Muscle layer of colon (tissue), 2 donors: ENCODE data around the gene CST9L.

Source experiments
- H3K27ac ChIP-seq: one replicate; pipeline ENCODE4 v1.7.0; 2013; ENCODE audit warnings: low read depth, mild to moderate bottlenecking, low read length, moderate library complexity
- H3K27me3 ChIP-seq, 2 donors: one replicate each; pipeline ENCODE4 v1.7.0; 2013; ENCODE audit warnings: low read length in 2 of 2, mild to moderate bottlenecking in 2 of 2; ENCODE audit not compliant: insufficient read depth in 2 of 2, control insufficient read depth in 1 of 2
- H3K36me3 ChIP-seq: one replicate; pipeline ENCODE4 v1.7.0; 2013; ENCODE audit warnings: mild to moderate bottlenecking, low read length; ENCODE audit not compliant: insufficient read depth
- H3K4me1 ChIP-seq: one replicate; pipeline ENCODE4 v1.7.0; 2013; ENCODE audit warnings: mild to moderate bottlenecking, low read length; ENCODE audit not compliant: insufficient read depth
- H3K4me3 ChIP-seq, 2 donors: one replicate each; pipeline ENCODE4 v1.7.0; 2013; ENCODE audit warnings: low read length in 2 of 2, low read depth in 1 of 2, mild to moderate bottlenecking in 1 of 2, moderate library complexity in 1 of 2
- H3K9ac ChIP-seq: one replicate; pipeline ENCODE4 v1.7.0; 2013; ENCODE audit warnings: low read length
- H3K9me3 ChIP-seq: one replicate; pipeline ENCODE4 v1.7.0; 2013; ENCODE audit warnings: mild to moderate bottlenecking, low read length
- donor health status: abdominal sarcoma.
- donor health status: Adenocarcinoma of cecum.

Gene CST9L

DNA sequence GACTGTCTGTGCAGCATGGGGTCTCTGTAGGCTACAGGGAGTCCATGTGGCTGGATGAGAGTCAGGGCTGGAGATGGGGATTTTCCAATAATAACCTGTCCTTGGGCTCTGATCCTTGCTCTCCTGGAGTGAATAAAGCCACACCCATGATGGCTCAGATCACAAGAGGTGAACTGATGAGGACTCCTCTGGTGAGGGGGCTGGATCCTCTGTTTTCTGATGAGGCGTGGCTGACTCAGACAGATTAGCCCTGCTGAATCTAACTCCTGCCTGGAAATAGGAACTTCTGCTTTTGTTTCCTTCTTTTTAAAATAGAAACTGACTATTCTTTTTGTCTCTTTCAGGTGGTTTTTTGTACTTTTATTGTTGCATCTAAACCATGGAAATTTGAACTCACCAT, 27.0 kb downstream of the CST9L start:
- Histone ChIP-seq H3K9ac (no peak overlapping the region), H3K9me3 (no peaks in the 10 kb centered on the region), H3K4me1 (no peaks in the 10 kb centered on the region), H3K4me3 (no peak overlapping the region), H3K27me3 (no peaks in the 10 kb centered on the region), H3K27ac (no peak overlapping the region), H3K36me3 (no peaks in the 10 kb centered on the region)

DNA sequence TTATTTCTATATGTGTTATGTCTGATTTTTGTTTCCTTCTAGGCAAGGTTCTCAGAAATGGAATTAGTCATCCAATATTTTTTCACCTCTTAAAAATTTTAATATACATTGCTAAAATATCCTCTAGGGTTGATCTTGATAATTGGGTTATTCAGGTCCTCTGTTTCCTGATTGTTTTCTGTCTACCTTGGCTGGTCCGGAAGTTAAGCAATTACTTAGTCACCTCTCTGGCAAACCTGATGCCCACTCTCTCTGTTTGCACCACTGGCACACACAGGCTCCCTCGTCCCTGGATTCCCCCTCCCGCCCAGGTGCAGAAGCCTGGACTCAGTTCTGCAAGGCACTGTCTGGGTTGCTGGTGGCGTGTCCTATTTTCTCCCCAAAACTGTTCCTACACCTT, 27.7 kb downstream of the CST9L start:
- Histone ChIP-seq H3K27ac (no peak overlapping the region), H3K9me3 (no peaks in the 10 kb centered on the region), H3K27me3 (no peaks in the 10 kb centered on the region), H3K4me1 (no peaks in the 10 kb centered on the region), H3K4me3 (no peak overlapping the region), H3K36me3 (no peaks in the 10 kb centered on the region), H3K9ac (no peak overlapping the region)

DNA sequence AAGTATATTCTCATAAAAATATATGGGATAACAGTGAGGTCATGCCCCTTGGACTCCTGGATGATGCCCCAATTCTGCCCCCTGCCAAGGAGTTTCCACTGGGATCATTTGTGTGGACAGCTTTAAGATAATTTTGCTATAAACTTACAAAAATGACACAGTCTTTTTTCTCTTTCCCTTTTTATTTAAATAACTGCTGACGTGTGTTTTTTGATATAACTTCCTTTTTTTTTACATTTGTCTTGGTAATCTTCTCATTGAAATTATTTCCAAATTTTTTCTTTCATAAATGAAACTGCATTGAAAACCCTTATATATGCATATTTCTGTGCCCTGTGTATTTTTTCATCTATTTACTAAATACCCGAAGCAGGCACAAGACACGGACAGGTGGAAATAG, 31.3 kb downstream of the CST9L start:
- H3K4me1 ChIP-seq, result no peaks in the 10 kb centered on the region
- H3K27me3 ChIP-seq, result no peaks in the 10 kb centered on the region
- H3K9me3 ChIP-seq, result no peaks in the 10 kb centered on the region
- no peaks in the 10 kb centered on the region for H3K36me3 ChIP-seq
- no peak overlapping the region for H3K27ac ChIP-seq
- no peak overlapping the region for H3K9ac ChIP-seq
- no peak overlapping the region for H3K4me3 ChIP-seq

GRCh38 chr20:23536328-23536974, 31.8 kb downstream of the CST9L start:
- Histone ChIP-seq H3K4me3 (no peak overlapping the region), H3K9me3 (no peaks in the 10 kb centered on the region), H3K9ac (no peak overlapping the region), H3K36me3 (no peaks in the 10 kb centered on the region), H3K27ac (no peak overlapping the region), H3K4me1 (no peaks in the 10 kb centered on the region), H3K27me3 (no peaks in the 10 kb centered on the region)

DNA sequence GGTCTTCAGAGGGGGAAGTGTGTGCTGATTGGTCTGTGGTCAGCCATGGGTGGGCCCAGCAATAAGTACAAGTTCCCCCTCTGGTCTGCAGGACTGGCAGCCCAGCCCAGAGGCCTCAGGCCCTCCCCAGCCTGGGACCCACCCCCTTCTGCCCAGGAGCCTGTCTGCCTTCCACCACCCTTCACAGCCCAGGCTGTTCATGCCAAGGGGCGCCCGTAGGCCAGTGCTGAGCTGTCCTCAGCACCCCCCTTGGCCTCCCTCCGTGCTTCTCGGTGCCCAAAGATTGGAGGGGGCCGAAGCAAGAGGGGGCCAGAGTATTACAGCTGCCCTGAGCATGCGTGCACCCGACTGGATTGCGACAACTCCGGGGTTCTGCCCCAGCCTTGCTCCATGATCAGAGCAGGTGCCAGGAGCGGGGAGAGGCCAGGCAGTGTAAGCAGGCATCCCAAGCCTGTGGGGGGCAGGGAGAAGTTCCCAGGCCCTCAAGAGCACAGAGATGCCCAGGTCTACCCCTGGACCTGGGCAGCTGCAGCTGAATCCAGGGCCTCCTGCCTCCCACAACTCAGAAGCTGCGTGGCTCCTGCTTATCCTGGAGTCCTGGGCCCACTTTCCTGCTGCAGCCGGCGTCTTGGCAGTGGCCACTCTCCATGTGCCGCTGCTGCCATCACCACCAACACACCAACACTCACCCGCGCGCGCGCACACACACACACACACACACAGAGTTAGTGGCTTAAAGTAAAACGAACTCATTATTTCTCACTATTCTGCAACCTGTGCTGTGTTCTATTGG, 33.3 kb downstream of the CST9L start:
- Histone ChIP-seq H3K27ac (no peak overlapping the region), H3K27me3 (no peaks in the 10 kb centered on the region), H3K9ac (no peak overlapping the region), H3K36me3 (no peaks in the 10 kb centered on the region), H3K9me3 (no peaks in the 10 kb centered on the region), H3K4me1 (no peaks in the 10 kb centered on the region), H3K4me3 (no peak overlapping the region)

- H3K27ac ChIP-seq, result no peak overlapping the region
- no peaks in the 10 kb centered on the region for H3K27me3 ChIP-seq
- no peaks in the 10 kb centered on the region for H3K36me3 ChIP-seq
- no peaks in the 10 kb centered on the region for H3K4me1 ChIP-seq
- H3K4me3 ChIP-seq, result no peak overlapping the region
- no peak overlapping the region for H3K9ac ChIP-seq
- H3K9me3 ChIP-seq, result no peaks in the 10 kb centered on the region
Measured at GRCh38 chr20:23533161-23533560, 35.1 kb downstream of the CST9L start.

DNA sequence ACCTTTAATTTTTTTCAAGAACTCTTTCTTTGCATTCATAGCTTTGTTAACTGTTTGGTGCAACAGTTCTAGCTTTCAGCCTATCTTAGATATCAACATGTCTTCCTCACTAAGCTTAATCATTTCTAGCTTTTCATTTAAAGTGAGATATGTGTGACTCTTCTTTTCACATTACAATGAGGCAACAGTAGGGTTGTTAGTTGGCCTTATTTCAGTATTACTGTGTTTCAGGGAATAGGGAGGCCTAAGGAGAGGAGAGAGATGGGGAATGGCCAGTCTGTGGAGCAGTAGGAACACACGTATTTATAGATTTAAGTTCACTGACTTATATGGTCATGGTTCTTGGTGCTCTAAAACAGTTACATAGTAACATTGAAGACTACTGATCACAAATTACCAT, 35.8 kb downstream of the CST9L start:
- no peaks in the 10 kb centered on the region for H3K4me1 ChIP-seq
- no peak overlapping the region for H3K27ac ChIP-seq
- no peaks in the 10 kb centered on the region for H3K27me3 ChIP-seq
- H3K36me3 ChIP-seq, result no peaks in the 10 kb centered on the region
- no peaks in the 10 kb centered on the region for H3K9me3 ChIP-seq
- no peak overlapping the region for H3K9ac ChIP-seq
- H3K4me3 ChIP-seq, result no peak overlapping the region

DNA sequence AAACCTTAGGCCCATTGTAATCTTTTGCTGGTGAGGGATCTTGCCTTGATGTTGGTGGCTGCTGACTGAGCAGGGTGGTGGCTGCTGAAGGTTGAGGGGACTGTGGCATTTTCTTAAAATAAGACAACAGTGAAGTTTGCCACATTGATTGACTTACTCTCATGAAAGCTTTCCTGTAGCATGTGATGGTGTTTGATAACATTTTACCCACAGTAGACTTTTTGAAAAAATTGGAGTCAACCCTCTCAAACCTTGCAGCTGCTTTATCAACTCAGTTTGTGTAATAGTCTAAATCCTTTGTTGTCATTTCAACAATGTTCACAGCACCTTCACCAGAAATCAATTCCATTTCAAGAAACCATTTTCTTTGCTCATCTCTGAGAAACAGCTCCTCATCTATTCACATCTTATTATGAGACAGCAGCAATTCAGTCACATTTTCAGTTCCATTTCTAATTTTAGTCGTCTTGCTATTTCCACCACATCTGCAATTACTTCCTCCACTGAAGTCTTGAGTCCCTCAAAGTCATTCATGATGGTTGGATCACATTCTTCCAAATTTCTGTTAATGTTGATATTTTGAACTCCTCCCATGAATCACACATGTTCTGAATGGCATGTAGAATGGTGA, 37.2 kb downstream of the CST9L start:
- Histone ChIP-seq H3K27me3 (no peaks in the 10 kb centered on the region), H3K36me3 (no peaks in the 10 kb centered on the region), H3K4me3 (no peak overlapping the region), H3K27ac (no peak overlapping the region), H3K9me3 (no peaks in the 10 kb centered on the region), H3K9ac (no peak overlapping the region), H3K4me1 (no peaks in the 10 kb centered on the region)

DNA sequence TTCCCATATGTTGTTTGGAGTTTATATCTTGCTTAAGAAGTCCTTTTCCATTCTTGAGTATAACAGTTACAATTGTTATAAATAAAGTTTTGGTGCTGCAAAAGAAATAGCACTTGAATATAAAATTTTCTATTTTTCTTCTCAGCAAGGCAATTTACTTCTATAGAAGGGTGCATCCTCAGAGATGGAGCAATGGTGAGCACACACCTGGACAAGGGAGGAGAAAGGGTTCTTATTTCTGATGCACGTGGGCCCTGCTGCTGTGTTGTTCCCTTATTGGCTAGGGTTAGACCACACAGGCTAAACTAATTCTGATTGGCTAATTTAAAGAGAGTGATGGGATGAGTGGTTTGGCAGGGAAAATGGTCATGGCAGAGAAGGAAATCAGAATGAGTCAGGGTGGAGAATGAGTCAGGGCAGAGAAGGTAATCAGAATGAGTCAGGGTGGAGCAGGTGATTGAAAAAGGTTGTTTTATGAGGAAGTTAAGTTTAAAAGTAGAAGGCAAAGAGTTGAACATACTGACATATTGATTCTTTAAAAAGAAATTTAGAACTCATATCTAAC, 39.3 kb downstream of the CST9L start:
- H3K27me3 ChIP-seq, result no peaks in the 10 kb centered on the region
- H3K27ac ChIP-seq, result no peak overlapping the region
- H3K4me1 ChIP-seq, result no peaks in the 10 kb centered on the region
- H3K36me3 ChIP-seq, result no peaks in the 10 kb centered on the region
- H3K9me3 ChIP-seq, result no peaks in the 10 kb centered on the region
- H3K4me3 ChIP-seq, result no peak overlapping the region
- no peak overlapping the region for H3K9ac ChIP-seq

DNA sequence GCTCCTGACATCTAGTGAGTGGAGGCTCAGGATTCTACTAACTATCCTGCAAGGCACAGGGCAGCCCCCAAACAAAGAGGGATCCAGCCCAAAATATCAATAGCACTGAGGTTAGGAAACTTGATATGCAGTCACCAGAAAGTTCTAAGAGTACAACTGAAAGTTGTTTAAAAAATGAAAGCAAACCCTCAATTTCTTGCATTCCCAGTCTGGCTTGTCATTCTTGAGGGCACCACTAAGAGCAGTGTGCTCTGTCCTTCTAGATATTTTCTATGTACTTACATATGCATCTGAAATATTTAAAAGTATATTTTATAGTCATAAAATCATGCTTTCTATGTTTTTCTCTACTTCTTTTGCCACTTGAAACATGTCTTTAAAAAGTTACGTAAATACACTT, 41.4 kb downstream of the CST9L start:
- Histone ChIP-seq H3K4me1 (no peaks in the 10 kb centered on the region), H3K9ac (no peak overlapping the region), H3K4me3 (no peak overlapping the region), H3K9me3 (no peaks in the 10 kb centered on the region), H3K27me3 (no peaks in the 10 kb centered on the region), H3K36me3 (no peaks in the 10 kb centered on the region), H3K27ac (no peak overlapping the region)

DNA sequence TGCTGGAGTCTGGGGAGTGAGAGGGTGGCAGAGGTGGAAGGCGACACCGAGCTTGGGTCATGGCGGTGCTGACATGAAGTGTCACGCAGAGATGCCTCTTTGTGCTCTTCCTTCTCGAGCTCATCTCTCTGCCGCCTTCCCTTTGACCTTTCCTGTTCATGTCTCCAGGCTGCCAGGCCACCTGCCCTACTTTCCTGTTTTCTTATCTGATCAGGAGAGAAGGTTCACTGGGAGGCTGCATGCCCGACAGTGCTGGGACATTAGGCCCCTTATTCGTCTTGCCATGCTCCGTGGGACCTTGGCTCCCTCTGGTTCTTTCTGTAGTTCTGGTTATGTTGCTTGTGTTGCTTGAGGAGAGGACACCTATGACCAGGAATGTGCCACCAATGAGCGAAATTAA, 44.1 kb downstream of the CST9L start:
- Histone ChIP-seq H3K27me3 (no peaks in the 10 kb centered on the region), H3K9ac (no peak overlapping the region), H3K36me3 (no peaks in the 10 kb centered on the region), H3K4me3 (no peak overlapping the region), H3K27ac (no peak overlapping the region), H3K4me1 (no peaks in the 10 kb centered on the region), H3K9me3 (no peaks in the 10 kb centered on the region)
